ENCODE results near the gene DDT.
A peak's percentile ranks its signal among the peaks of the same experiment; 100 is the strongest.
"Not testable (repeated sequence)": the region's sequence is repeated elsewhere in the genome, so short reads cannot be mapped to it uniquely, and the experiment has no call there.

Gene DDT

GRCh38 chr22:23989583-23990244 is 15.5 kb upstream of the DDT start:
- not testable (repeated sequence) for DNase-seq (ENCODE audit: low read depth, low spot score)

GRCh38 chr22:23986538-23987178 is 12.4 kb upstream of the DDT start:
- DNase-seq (ENCODE audit: low read depth, low spot score), result not testable (repeated sequence)

GRCh38 chr22:23986089-23986488 is 11.8 kb upstream of the DDT start:
- not testable (repeated sequence) for DNase-seq (ENCODE audit: low read depth, low spot score)

GRCh38 chr22:23984430-23984829 is 10.2 kb upstream of the DDT start:
- DNase-seq (ENCODE audit: low read depth, low spot score), result no peak

- DNase-seq (ENCODE audit: low read depth, low spot score), result not testable (repeated sequence)
These were observed 6.3 kb upstream of the DDT start for GRCh38 chr22:23980567-23980966.

- DNase-seq (ENCODE audit: low read depth, low spot score), result not testable (repeated sequence)
These were observed 5.5 kb upstream of the DDT start, which contains the start of gene GSTT2 for GRCh38 chr22:23979557-23980240. Gene GSTT2 (plus strand): TSS chr22:23980134.

- DNase-seq (ENCODE audit: low read depth, low spot score), result not testable (repeated sequence)
These were observed 3.1 kb upstream of the DDT start for GRCh38 chr22:23977304-23977703.

GRCh38 chr22:23974836-23975352 is 653 bp upstream of the DDT start:
- DNase-seq (ENCODE audit: low read depth, low spot score), result not testable (repeated sequence)

GRCh38 chr22:23971927-23972326 is 2.3 kb downstream of the DDT start:
- DNase-seq (ENCODE audit: low read depth, low spot score), result not testable (repeated sequence)

- no peak for DNase-seq (ENCODE audit: low read depth, low spot score)
These were observed 3.3 kb downstream of the DDT start for GRCh38 chr22:23970816-23971486.

- DNase-seq (ENCODE audit: low read depth, low spot score), result no peak
These were observed 4.0 kb downstream of the DDT start for GRCh38 chr22:23970201-23970641.

- no peak for DNase-seq (ENCODE audit: low read depth, low spot score)
These were observed 5.2 kb downstream of the DDT start for GRCh38 chr22:23969071-23969470.

- DNase-seq (ENCODE audit: low read depth, low spot score), result not testable (repeated sequence)
These were observed 7.7 kb downstream of the DDT start, which contains the start of gene DDTL for GRCh38 chr22:23966568-23966967. Gene DDTL (plus strand): TSS chr22:23966888. CDS start chr22:23966915, 27 bp downstream.

- not testable (repeated sequence) for DNase-seq (ENCODE audit: low read depth, low spot score)
These were observed 8.1 kb downstream of the DDT start for GRCh38 chr22:23966094-23966493.

- not testable (repeated sequence) for DNase-seq (ENCODE audit: low read depth, low spot score)
These were observed 13.0 kb downstream of the DDT start, which contains the start of gene GSTT2B for GRCh38 chr22:23961084-23961771. Gene GSTT2B (minus strand): TSS chr22:23961195. CDS start chr22:23961131, 64 bp downstream.

GRCh38 chr22:23956301-23956900 is 17.8 kb downstream of the DDT start:
- peak; percentile 87 for DNase-seq (ENCODE audit: low read depth, low spot score)

GRCh38 chr22:23955886-23956285 is 18.4 kb downstream of the DDT start:
- DNase-seq (ENCODE audit: low read depth, low spot score), result not testable (repeated sequence)

GRCh38 chr22:23954991-23955305 is 19.3 kb downstream of the DDT start:
- DNase-seq (ENCODE audit: low read depth, low spot score), result not testable (repeated sequence)

GRCh38 chr22:23954193-23954990 is 19.8 kb downstream of the DDT start:
- not testable (repeated sequence) for DNase-seq (ENCODE audit: low read depth, low spot score)

GRCh38 chr22:23953485-23953884 is 20.8 kb downstream of the DDT start:
- DNase-seq (ENCODE audit: low read depth, low spot score), result not testable (repeated sequence)
